ENCODE measurements around the gene CACNA1F. TPM values are rescaled to one million over a fixed set of nuclear protein-coding genes. Genes with fewer than 3 reads are reported as not detected.

Gene CACNA1F
- total and polyA plus RNA-seq, 9 of the 15 experiments (the other 6 are each of a cell fraction or from before 2014, with no cell fraction given): under 0.01 to 0.41 (median 0.03) TPM; not detected in 3

DNA sequence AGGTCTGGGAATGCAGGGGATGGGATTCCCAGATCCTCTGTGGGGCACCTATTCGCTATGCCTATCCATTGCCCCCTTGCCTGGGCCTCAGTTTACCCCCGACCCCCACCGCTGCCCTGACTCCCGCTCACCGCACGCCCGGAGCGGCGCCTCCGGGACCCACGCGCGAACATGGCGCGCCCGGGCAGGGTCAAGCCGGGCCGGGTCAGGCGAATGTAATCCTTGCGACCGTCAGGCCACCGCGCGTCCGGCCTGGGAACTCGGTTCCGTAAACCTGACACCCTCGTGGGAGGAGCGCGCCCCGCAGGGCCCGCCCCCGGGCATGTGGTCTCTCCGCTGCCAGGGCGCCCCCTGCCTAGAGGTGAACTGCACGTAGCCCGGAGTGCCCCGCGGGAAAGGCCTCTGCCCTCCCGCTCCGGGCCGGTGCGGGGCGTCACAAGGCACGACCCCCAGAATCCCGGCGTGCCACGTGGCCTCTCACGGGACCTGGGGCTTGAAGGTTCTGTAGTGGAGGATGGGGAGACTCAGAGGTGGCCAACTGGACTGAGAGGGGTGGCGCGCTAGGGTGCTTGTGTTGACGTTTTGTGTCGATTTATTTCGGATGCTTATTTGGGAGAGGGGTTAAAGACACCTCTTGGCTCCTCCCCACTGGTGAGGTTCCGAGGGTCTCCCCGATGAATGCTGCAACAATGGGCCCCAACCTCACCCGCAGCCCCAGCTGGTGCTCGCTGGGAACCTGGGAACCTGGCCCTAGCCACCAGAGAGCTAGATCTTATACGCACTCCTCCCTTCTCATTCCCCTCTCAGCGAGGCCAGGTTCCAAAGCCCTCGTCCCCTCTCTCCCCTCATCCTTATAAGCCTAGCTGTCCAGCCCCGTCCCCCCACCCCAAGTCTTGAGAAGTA, 46.8 kb downstream of the CACNA1F start, which contains the start of gene PRICKLE3 (continued):
- TF ChIP-seq, protein P1, sequence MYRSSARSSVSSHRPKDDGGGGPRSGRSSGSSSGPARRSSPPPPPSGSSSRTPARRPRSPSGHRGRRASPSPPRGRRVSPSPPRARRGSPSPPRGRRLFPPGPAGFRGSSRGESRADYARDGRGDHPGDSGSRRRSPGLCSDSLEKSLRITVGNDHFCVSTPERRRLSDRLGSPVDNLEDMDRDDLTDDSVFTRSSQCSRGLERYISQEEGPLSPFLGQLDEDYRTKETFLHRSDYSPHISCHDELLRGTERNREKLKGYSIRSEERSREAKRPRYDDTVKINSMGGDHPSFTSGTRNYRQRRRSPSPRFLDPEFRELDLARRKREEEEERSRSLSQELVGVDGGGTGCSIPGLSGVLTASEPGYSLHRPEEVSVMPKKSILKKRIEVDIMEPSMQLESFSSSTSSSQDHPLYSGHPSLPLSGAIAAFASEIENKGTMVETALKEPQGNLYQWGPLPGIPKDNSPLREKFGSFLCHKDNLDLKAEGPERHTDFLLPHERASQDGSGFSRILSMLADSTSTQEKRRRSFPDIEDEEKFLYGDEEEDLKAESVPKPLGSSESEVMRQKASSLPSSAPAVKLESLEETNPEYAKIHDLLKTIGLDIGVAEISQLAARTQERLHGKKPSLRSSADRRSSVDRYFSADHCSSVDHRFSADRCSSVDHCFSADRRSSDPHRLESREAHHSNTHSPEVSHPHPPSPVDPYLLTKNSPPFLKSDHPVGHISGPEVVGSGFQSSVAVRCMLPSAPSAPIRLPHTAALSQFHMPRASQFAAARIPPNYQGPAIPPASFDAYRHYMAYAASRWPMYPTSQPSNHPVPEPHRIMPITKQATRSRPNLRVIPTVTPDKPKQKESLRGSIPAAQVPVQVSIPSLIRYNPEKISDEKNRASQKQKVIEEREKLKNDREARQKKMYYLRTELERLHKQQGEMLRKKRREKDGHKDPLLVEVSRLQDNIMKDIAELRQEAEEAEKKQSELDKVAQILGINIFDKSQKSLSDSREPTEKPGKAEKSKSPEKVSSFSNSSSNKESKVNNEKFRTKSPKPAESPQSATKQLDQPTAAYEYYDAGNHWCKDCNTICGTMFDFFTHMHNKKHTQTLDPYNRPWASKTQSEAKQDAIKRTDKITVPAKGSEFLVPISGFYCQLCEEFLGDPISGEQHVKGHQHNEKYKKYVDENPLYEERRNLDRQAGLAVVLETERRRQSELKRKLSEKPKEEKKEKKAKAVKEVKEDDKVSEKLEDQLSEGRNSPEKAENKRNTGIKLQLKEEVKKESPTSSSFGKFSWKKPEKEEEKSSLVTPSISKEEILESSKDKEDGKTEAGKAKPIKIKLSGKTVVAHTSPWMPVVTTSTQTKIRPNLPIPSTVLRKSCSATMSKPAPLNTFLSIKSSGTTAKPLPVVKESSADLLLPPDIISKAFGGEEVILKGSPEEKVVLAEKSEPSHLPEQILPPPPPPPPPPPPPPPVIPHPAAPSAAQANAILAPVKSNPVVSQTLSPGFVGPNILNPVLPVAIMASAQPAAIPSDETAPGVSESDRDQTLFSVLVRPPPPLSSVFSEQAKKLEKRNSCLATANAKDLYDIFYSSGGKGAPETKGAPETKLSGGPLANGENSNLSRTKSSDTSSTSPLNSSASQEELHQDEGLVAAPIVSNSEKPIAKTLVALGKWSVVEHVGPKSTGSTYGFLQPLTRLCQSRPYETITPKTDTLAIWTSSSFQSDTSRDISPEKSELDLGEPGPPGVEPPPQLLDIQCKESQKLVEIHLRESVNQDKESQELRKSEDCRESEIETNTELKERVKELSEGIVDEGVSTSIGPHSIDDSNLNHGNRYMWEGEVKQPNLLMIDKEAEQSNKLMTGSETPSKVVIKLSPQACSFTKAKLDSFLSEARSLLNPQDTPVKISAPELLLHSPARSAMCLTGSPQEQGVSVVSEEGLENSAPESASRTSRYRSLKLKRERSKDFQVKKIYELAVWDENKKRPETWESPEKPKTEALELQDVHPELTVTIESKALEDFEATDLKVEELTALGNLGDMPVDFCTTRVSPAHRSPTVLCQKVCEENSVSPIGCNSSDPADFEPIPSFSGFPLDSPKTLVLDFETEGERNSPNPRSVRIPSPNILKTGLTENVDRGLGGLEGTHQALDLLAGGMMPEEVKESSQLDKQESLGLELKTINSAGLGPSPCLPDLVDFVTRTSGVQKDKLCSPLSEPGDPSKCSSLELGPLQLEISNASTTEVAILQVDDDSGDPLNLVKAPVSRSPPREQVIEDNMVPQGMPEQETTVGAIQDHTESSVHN (IDR thresholded peaks at IDR 0.05; ENCODE audit: borderline replicate concordance in 1 of 2, low read depth in 1 of 2): no peak
- TF ChIP-seq, protein P2, sequence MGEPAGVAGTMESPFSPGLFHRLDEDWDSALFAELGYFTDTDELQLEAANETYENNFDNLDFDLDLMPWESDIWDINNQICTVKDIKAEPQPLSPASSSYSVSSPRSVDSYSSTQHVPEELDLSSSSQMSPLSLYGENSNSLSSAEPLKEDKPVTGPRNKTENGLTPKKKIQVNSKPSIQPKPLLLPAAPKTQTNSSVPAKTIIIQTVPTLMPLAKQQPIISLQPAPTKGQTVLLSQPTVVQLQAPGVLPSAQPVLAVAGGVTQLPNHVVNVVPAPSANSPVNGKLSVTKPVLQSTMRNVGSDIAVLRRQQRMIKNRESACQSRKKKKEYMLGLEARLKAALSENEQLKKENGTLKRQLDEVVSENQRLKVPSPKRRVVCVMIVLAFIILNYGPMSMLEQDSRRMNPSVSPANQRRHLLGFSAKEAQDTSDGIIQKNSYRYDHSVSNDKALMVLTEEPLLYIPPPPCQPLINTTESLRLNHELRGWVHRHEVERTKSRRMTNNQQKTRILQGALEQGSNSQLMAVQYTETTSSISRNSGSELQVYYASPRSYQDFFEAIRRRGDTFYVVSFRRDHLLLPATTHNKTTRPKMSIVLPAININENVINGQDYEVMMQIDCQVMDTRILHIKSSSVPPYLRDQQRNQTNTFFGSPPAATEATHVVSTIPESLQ (CRISPR knock-in tag; IDR thresholded peaks at IDR 0.05): no peak
- TF ChIP-seq COPS2 (conservative IDR thresholded peaks at IDR 0.05) (no peak), GABPA (tag; conservative IDR thresholded peaks at IDR 0.05; ENCODE audit: low read depth) (no peak), CCNT2 (IDR thresholded peaks at IDR 0.05; ENCODE audit: borderline replicate concordance, extremely low read depth, insufficient read length, low read depth, low read length) (peak; percentile 88), SAFB (IDR thresholded peaks at IDR 0.05; ENCODE audit: borderline replicate concordance, low read depth, low read length) (peak; percentile 94), CSDE1 (IDR thresholded peaks at IDR 0.05) (no peak), EGR1 (conservative IDR thresholded peaks at IDR 0.05) (peak; percentile 71)
- TF ChIP-seq, protein P3, sequence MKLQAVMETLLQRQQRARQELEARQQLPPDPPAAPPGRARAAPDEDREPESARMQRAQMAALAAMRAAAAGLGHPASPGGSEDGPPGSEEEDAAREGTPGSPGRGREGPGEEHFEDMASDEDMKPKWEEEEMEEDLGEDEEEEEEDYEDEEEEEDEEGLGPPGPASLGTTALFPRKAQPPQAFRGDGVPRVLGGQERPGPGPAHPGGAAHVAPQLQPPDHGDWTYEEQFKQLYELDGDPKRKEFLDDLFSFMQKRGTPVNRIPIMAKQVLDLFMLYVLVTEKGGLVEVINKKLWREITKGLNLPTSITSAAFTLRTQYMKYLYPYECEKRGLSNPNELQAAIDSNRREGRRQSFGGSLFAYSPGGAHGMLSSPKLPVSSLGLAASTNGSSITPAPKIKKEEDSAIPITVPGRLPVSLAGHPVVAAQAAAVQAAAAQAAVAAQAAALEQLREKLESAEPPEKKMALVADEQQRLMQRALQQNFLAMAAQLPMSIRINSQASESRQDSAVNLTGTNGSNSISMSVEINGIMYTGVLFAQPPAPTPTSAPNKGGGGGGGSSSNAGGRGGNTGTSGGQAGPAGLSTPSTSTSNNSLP (IDR thresholded peaks at IDR 0.05; ENCODE audit: borderline replicate concordance, low read depth, low read length): no peak
- TF ChIP-seq, protein P4, sequence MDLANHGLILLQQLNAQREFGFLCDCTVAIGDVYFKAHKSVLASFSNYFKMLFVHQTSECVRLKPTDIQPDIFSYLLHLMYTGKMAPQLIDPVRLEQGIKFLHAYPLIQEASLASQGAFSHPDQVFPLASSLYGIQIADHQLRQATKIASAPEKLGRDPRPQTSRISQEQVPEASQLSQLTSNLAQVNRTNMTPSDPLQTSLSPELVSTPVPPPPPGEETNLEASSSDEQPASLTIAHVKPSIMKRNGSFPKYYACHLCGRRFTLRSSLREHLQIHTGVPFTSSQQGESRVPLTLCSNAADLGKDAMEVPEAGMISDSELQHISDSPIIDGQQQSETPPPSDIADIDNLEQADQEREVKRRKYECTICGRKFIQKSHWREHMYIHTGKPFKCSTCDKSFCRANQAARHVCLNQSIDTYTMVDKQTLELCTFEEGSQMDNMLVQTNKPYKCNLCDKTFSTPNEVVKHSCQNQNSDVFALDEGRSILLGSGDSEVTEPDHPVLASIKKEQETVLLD (IDR thresholded peaks at IDR 0.05): no peak
